GM23338 (cell line): Measurements from ENCODE around the gene CD302.

Experiments
- CREB1 ChIP-seq: fragments of 250-450 bp; sonication (Bioruptor Pico); IDR thresholded peaks from 2 replicates; pipeline ENCODE4 v1.5.0; 2020; ENCODE audit warnings: low read depth, mild to moderate bottlenecking, moderate library complexity
- CTCF ChIP-seq, 2 experiments: fragments of 200-600 bp in 1 of 2; sonication (generic) in 1 of 2; conservative IDR thresholded peaks; 2 replicates each; pipeline versions ENCODE4 v1.5.1 to v1.6.1; 2016 to 2017; ENCODE audit warnings: antibody characterized with exemption in 2 of 2, low read depth in 2 of 2, mild to moderate bottlenecking in 2 of 2, moderate library complexity in 1 of 2
- ETS1 ChIP-seq: IDR thresholded peaks from 2 replicates; pipeline ENCODE4 v1.6.1; 2016; ENCODE audit warnings: antibody characterized with exemption
- EZH2 ChIP-seq: fragments of 200-600 bp; sonication (generic); IDR thresholded peaks from one replicate; pipeline ENCODE4 v1.8.0; 2017; ENCODE audit warnings: antibody characterized with exemption, mild to moderate bottlenecking, low read depth; ENCODE audit not compliant: unreplicated experiment
- EZH2phosphoT487 ChIP-seq: fragments of 200-600 bp; sonication (generic); IDR thresholded peaks from one replicate; pipeline ENCODE4 v1.8.1; 2018; ENCODE audit warnings: antibody characterized with exemption; ENCODE audit not compliant: unreplicated experiment
- JUNB ChIP-seq: IDR thresholded peaks from one replicate; pipeline ENCODE4 v1.6.1; 2016; ENCODE audit warnings: antibody characterized with exemption; ENCODE audit not compliant: unreplicated experiment
- NANOG ChIP-seq: IDR thresholded peaks from 2 replicates; pipeline ENCODE4 v1.6.1; 2016; ENCODE audit warnings: antibody characterized with exemption, borderline replicate concordance
- POLR2AphosphoS5 ChIP-seq: IDR thresholded peaks from 2 replicates; pipeline ENCODE4 v1.6.1; 2016; ENCODE audit warnings: antibody characterized with exemption, low read depth
- REST ChIP-seq: IDR thresholded peaks from one replicate; pipeline ENCODE4 v1.6.1; 2018; ENCODE audit warnings: antibody characterized with exemption; ENCODE audit not compliant: unreplicated experiment
- STAT1 ChIP-seq: IDR thresholded peaks from one replicate; pipeline ENCODE4 v1.6.1; 2016; ENCODE audit warnings: antibody characterized with exemption; ENCODE audit not compliant: unreplicated experiment
- ZNF114 ChIP-seq: fragments of 250-450 bp; sonication (Bioruptor Pico); IDR thresholded peaks from 2 replicates; pipeline ENCODE4 v1.5.0; 2020; ENCODE audit warnings: mild to moderate bottlenecking, moderate library complexity
- ZNF331 ChIP-seq: fragments of 250-450 bp; sonication (Bioruptor Pico); IDR thresholded peaks from 2 replicates; pipeline ENCODE4 v1.5.0; 2020; ENCODE audit warnings: low read depth, mild to moderate bottlenecking, moderate library complexity
- ZNF462 ChIP-seq: fragments of 250-450 bp; sonication (Bioruptor Pico); IDR thresholded peaks from 2 replicates; pipeline ENCODE4 v1.5.0; 2020; ENCODE audit warnings: mild to moderate bottlenecking, moderate library complexity

- TF ChIP-seq CTCF (conservative IDR thresholded peaks at IDR 0.05; ENCODE audit: low read depth in 2 of 2), result no peak
- TF ChIP-seq EZH2phosphoT487, result no peak
- no peak for TF ChIP-seq REST
- TF ChIP-seq EZH2, result no peak
- TF ChIP-seq POLR2AphosphoS5, result no peak
- TF ChIP-seq JUNB, result no peak
- TF ChIP-seq STAT1, result no peak
- no peak for TF ChIP-seq CREB1
- no peak for TF ChIP-seq ETS1
- no peak for TF ChIP-seq ZNF114 (CRISPR knock-in tag)
- TF ChIP-seq ZNF462, result no peak
- no peak for TF ChIP-seq NANOG
- no peak for TF ChIP-seq ZNF331
These were observed 30.7 kb upstream of the CD302 start for GRCh38 chr2:159828738-159829137.
